CD4-positive, alpha-beta T cell treated with Interleukin-12 subunit alpha and Interleukin-12 subunit beta, for 1 hour (primary cell): Measurements from ENCODE around the gene DNER.
"Not testable (repeated sequence)": the region's sequence is repeated elsewhere in the genome, so short reads cannot be mapped to it uniquely, and the experiment has no call there.

Source experiments
- DNase-seq: peaks from one replicate; pipeline ENCODE4 v3.0.0-alpha.2; 2020

Gene DNER

GRCh38 chr2:229714080-229714735 is at the start of gene DNER:
Gene DNER, minus strand, starts transcription at chr2:229714555. Its CDS starts 132 bp downstream, at chr2:229714423.
- peak; percentile 47 for DNase-seq

GRCh38 chr2:229761663-229762062 is 47.3 kb upstream of the DNER start:
- DNase-seq: no peak

GRCh38 chr2:229757462-229757861 is 43.1 kb upstream of the DNER start:
- DNase-seq: not testable (repeated sequence)

- no peak for DNase-seq
Observed at GRCh38 chr2:229752970-229753729, 38.8 kb upstream of the DNER start.

- DNase-seq: no peak
Observed at GRCh38 chr2:229749779-229750178, 35.4 kb upstream of the DNER start.

GRCh38 chr2:229748950-229749349 is 34.6 kb upstream of the DNER start:
- no peak for DNase-seq

GRCh38 chr2:229742691-229743090 is 28.3 kb upstream of the DNER start:
- DNase-seq: not testable (repeated sequence)

- no peak for DNase-seq
Observed at GRCh38 chr2:229740279-229740678, 25.9 kb upstream of the DNER start.

GRCh38 chr2:229738024-229738625 is 23.8 kb upstream of the DNER start:
- DNase-seq: no peak

GRCh38 chr2:229734410-229734809 is 20.1 kb upstream of the DNER start:
- DNase-seq: no peak

- DNase-seq: no peak
Observed at GRCh38 chr2:229733611-229734245, 19.4 kb upstream of the DNER start.

GRCh38 chr2:229732897-229733296 is 18.5 kb upstream of the DNER start:
- no peak for DNase-seq

GRCh38 chr2:229731916-229732315 is 17.6 kb upstream of the DNER start:
- DNase-seq: no peak

- no peak for DNase-seq
Observed at GRCh38 chr2:229731363-229731762, 17.0 kb upstream of the DNER start.

GRCh38 chr2:229728370-229728769 is 14.0 kb upstream of the DNER start:
- DNase-seq: no peak

- no peak for DNase-seq
Observed at GRCh38 chr2:229726643-229727042, 12.3 kb upstream of the DNER start.

- DNase-seq: no peak
Observed at GRCh38 chr2:229725716-229726574, 11.6 kb upstream of the DNER start.

GRCh38 chr2:229723192-229723591 is 8.8 kb upstream of the DNER start:
- not testable (repeated sequence) for DNase-seq

GRCh38 chr2:229719926-229720647 is 5.7 kb upstream of the DNER start:
- DNase-seq: no peak

GRCh38 chr2:229718057-229718456 is 3.7 kb upstream of the DNER start:
- DNase-seq: no peak

GRCh38 chr2:229715895-229716507 is 1.6 kb upstream of the DNER start:
- peak; percentile 24 for DNase-seq
